ENCODE measurements around the gene TRMO. TPM values are rescaled to one million over a fixed set of nuclear protein-coding genes. Genes with fewer than 3 reads are reported as not detected.
A peak's percentile ranks its signal among the peaks of the same experiment; 100 is the strongest.

Gene TRMO
- total and polyA plus RNA-seq, 8 donors = 5.1 to 9.4 (median 6.5) TPM

- peaks cover 0 to 5% (median 0%) of the 10 kb centered on the region in 3 donors for H3K4me1 ChIP-seq
- DNase-seq (no peak), ATAC-seq (no peak), FAIRE-seq (no peak)
- TF ChIP-seq CTCF (IDR thresholded peaks at IDR 0.05) = no peak
- intact Hi-C loops (cut with DNase I) = no loop called here
- H3K27me3 ChIP-seq = peaks cover 0 to 15% (median 9%) of the 10 kb centered on the region in 4 donors
- H3K9me3 ChIP-seq = no peaks in the 10 kb centered on the region
- no peak overlapping the region for H3K4me3 ChIP-seq
- WGBS, 2 donors = 34 to 37% methylated on average over 15 of the region's 15 CpGs
- no peak overlapping the region for H3K27ac ChIP-seq
- H3K36me3 ChIP-seq = no peaks in the 10 kb centered on the region
Measured at GRCh38 chr9:97856857-97857605, 65.3 kb downstream of the TRMO start.

GRCh38 chr9:97855899-97856298 lies 66.4 kb downstream of the TRMO start:
- TF ChIP-seq CTCF (IDR thresholded peaks at IDR 0.05) = no peak
- no peak overlapping the region for H3K27ac ChIP-seq
- FAIRE-seq = no peak
- no peak for ATAC-seq
- 64 to 70% methylated on average over 5 of the region's 5 CpGs for WGBS, 2 donors
- intact Hi-C loops (cut with DNase I) = no loop called here
- H3K4me3 ChIP-seq = no peak overlapping the region
- DNase-seq = no peak
- peaks cover 0 to 20% (median 9%) of the 10 kb centered on the region in 4 donors for H3K27me3 ChIP-seq
- H3K36me3 ChIP-seq = no peaks in the 10 kb centered on the region
- H3K4me1 ChIP-seq = peaks cover 0 to 5% (median 0%) of the 10 kb centered on the region in 3 donors
- no peaks in the 10 kb centered on the region for H3K9me3 ChIP-seq

- ATAC-seq (no peak), FAIRE-seq (no peak), DNase-seq (no peak)
- no peaks in the 10 kb centered on the region for H3K9me3 ChIP-seq
- 35 to 47% methylated on average over 8 of the region's 8 CpGs for WGBS, 2 donors
- peaks cover 0 to 5% (median 0%) of the 10 kb centered on the region in 3 donors for H3K4me1 ChIP-seq
- no peak for TF ChIP-seq CTCF (IDR thresholded peaks at IDR 0.05)
- intact Hi-C loops (cut with DNase I) = no loop called here
- H3K27ac ChIP-seq = no peak overlapping the region
- H3K36me3 ChIP-seq = no peaks in the 10 kb centered on the region
- H3K4me3 ChIP-seq = no peak overlapping the region
- peaks cover 0 to 20% (median 10%) of the 10 kb centered on the region in 4 donors for H3K27me3 ChIP-seq
Measured at GRCh38 chr9:97855486-97855875, 66.8 kb downstream of the TRMO start.

GRCh38 chr9:97854696-97855485 lies 67.4 kb downstream of the TRMO start:
- peaks cover 0 to 5% (median 0%) of the 10 kb centered on the region in 3 donors for H3K4me1 ChIP-seq
- peaks cover 0 to 20% (median 11%) of the 10 kb centered on the region in 4 donors for H3K27me3 ChIP-seq

More at GRCh38 chr9:97854696-97855485, 67.4 kb downstream of the TRMO start:
- TF ChIP-seq CTCF (IDR thresholded peaks at IDR 0.05) = no peak
- 13 to 14% methylated on average over 66 to 71 of the region's 71 CpGs for WGBS, 2 donors
- DNase-seq (no peak), ATAC-seq (no peak), FAIRE-seq (no peak)
- Histone ChIP-seq H3K4me3 (peak overlapping the region in 1 of 4 donors; percentile 48), H3K27ac (no peak overlapping the region), H3K9me3 (no peaks in the 10 kb centered on the region), H3K36me3 (no peaks in the 10 kb centered on the region)
- intact Hi-C loops (cut with DNase I) = no loop called here

Other genes starting within 250 kb of the TRMO start
- 1 to 10 TPM; 4.9 to 7.6 (median 6.2) TPM for gene XPA, start 225.2 kb downstream of the TRMO start, total RNA-seq
- 10 to 100 TPM in 1 of 2 donors, 1 to 10 TPM in 1; 7.9 to 12.6 TPM for gene XPA, start 225.2 kb downstream of the TRMO start, polyA plus RNA-seq
- gene FOXE1, start 69.3 kb downstream of the TRMO start, total RNA-seq = under 1 TPM in 5 of 6 donors, not detected in 1; 0.03 to 0.12 (median 0.08) TPM
- under 1 TPM; 0.04 to 0.16 TPM for gene FOXE1, start 69.3 kb downstream of the TRMO start, polyA plus RNA-seq
- gene HEMGN, start 15.7 kb upstream of the TRMO start, total RNA-seq = under 1 TPM in 1 of 6 donors, not detected in 5; 0.09 TPM
- gene HEMGN, start 15.7 kb upstream of the TRMO start, polyA plus RNA-seq = not detected
- gene ANP32B, start 60.8 kb upstream of the TRMO start, total RNA-seq = 10 to 100 TPM; 48.8 to 89.3 (median 65.3) TPM
- gene ANP32B, start 60.8 kb upstream of the TRMO start, polyA plus RNA-seq = 10 to 100 TPM; 72.3 to 73.4 TPM
- 10 to 100 TPM; 22.8 to 36.5 (median 30.5) TPM for gene NANS, start 134.2 kb upstream of the TRMO start, total RNA-seq
- 10 to 100 TPM; 29.5 to 31.1 TPM for gene NANS, start 134.2 kb upstream of the TRMO start, polyA plus RNA-seq
- gene TRIM14, start 196.7 kb upstream of the TRMO start, total RNA-seq = 10 to 100 TPM in 1 of 6 donors, 1 to 10 TPM in 5; 1.3 to 10.4 (median 3.2) TPM
- 1 to 10 TPM; 1.2 to 1.7 TPM for gene TRIM14, start 196.7 kb upstream of the TRMO start, polyA plus RNA-seq